Smooth muscle cell of the umbilical artery (primary cell): ENCODE results near the gene SLC2A6. TPM values are rescaled to one million over a fixed set of nuclear protein-coding genes. Genes with fewer than 3 reads are reported as not detected.

Experiments
- total RNA-seq: library from RNA; depleted of rRNA; stranded (reverse); fragments of >200 nt; gene quantifications from 2 replicates; pipeline ENCODE4 v1.2.3, GENCODE V29; 2014

SLC2A6 gene, protein sequence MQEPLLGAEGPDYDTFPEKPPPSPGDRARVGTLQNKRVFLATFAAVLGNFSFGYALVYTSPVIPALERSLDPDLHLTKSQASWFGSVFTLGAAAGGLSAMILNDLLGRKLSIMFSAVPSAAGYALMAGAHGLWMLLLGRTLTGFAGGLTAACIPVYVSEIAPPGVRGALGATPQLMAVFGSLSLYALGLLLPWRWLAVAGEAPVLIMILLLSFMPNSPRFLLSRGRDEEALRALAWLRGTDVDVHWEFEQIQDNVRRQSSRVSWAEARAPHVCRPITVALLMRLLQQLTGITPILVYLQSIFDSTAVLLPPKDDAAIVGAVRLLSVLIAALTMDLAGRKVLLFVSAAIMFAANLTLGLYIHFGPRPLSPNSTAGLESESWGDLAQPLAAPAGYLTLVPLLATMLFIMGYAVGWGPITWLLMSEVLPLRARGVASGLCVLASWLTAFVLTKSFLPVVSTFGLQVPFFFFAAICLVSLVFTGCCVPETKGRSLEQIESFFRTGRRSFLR
- total RNA-seq, result 33.1 and 38.3 TPM in 2 replicates

DNA sequence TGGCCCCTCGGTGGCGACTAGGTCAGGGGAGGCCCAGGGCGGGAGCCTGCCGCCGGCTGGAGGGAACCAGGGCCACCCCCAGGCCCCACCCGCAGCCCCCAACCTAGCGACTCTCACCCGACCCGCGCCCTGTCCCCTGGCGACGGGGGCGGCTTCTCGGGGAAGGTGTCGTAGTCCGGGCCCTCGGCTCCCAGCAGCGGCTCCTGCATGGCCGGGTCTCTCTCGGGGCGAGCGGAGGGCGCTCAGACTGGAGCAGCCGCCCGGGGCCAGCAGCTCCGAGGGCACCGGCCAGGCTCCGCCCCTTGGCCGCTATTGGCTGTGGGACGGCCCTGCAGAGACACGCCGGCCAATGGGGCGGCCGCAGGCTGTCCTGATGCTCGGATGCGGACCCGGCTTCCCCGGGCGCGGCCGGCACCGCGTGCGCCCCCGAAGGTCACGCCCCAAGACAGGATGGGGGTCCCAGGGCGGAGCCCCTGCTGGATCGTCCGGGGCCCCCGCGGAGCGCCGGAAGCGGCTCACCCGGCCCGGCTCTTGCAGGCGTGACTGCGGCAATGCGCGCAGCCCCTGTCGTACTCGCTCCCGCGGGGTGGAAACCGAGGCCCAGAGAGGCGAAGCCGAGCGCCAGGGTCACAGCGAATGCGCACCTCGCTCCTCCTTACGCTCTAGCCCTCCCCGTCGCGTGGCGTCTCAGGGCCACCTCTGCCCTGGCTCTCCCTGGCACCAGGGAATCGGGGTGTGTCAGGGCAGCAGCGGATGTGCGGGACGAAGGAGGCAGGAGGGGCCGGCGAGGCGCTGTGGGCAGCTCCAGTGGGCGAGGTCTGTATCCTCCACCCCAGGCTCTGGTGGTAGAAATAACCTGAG lies at the start of gene SLC2A6:
Gene SLC2A6, minus strand, starts transcription at position 249 of the 861 bp plus-strand sequence. Its CDS starts 40 bp downstream, at position 209.

DNA sequence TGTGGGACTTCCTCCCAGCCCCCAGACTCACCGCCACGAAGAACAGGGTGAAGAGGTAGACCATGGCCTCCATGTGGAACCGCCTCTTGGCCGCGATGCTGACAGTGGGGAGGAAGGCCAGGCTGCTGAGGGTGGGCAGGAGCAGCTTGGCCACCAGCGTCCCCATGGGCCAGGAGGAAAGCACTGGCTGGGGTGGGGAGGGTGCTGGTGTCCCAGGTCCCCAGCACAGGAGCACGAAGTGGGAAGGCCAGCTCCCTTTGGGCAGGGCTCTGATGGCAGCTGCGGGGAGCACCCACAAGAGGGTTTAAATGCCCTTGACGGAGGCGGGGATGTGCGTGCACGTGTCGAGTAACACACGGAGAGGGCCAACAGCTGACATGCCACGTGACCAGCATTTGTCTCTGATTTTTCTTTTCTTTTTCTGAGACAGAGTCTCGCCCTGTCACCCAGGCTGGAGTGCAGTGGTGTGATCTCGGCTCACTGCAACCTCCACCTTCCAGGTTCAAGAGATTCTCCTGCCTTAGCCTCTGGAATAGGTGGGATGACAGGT lies 45.9 kb upstream of the SLC2A6 start, which contains the start of gene MYMK:
Gene MYMK, minus strand, starts transcription at position 281 of the 550 bp plus-strand sequence. Its CDS starts 115 bp downstream, at position 166.

DNA sequence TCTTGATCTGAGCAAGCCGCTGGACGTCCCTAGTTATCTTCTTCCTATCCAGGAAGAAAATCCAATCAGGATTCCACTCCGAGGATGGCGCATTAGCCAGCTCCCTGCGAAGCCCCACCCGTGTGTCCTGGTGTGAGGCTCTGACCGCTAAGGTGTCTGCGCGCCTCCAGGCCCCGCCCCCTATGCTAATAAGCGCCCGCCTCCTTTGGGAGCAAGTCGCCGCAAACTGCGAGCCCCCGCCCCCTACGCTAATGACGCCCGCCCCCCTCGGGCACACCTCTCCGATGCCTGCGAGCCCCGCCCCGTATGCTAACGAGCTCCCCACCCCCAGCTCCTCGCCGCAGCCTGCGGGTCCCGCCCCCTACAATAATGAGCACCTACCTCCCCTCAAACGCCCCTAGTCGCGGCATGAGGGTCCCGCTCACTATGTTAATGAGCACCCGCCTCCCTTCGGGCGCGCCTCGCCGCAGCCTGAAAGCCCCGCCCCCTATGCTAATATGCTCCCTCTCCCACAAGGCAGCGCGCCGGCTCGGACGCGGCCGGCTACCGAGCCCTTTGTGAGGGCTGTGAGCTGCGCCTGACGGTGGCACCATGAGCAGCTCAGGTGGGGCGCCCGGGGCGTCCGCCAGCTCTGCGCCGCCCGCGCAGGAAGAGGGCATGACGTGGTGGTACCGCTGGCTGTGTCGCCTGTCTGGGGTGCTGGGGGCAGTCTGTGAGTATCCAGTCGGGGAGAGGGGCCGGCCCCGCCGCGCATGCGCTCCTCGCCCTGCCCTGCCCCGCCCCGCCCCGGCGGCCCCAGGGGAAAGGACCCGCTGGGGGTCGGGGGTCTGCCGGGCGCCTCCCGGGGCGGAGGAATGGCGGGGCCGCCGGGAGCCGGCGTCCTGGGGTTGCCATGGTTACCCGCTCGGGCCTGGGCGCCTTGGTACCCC lies 19.2 kb downstream of the SLC2A6 start, which contains the start of gene CACFD1:
Gene CACFD1, plus strand, starts transcription at position 503 of the 929 bp plus-strand sequence. Its CDS starts 89 bp downstream, at position 592.

DNA sequence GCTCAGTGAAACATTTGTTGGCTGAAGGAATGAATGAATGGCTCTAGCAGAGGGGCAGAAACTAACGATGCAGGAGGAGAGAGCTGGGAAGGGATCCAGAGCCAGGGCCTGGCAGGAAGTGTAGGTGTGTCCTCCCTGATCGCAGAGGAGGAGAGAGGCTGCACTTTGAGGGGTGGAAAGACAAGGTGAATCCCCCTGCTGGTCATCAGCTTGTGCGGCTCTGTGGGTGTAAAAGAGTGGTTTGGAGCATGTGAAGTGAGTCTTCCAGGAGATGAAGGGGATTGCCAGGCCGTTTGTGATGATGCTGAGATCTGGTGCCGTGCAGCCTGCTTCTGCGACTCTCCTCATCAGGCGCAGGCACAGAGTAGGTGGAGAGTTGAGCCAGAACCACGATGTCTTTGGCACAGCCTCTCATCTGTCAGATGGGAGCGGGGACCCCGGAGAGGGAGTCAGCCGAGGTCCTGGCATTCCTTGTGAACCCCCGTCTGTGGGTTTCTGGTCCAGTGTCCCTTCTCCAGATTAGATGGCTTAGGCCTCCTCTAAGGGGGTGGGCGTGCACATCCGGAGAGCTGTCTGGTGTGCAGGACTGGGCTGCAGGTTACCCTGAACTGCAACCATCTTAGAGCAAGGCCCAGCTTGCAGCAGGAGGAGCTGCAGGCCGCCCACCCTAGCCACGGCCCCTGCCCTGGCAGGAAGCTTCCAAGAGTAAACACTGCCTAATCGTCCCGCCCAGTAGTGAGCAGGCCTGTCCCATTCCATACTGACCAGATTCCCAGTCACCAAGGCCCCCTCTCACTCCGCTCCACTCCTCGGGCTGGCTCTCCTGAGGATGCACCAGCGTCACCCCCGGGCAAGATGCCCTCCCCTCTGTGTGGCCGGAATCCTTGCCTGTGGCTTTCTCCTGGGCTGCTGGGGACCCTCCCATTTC lies 57.0 kb downstream of the SLC2A6 start, which contains the start of gene ADAMTS13:
Gene ADAMTS13, plus strand, starts transcription at position 753 of the 928 bp plus-strand sequence. Its CDS starts 77 bp downstream, at position 830.

Other genes with a start within 250 kb of the SLC2A6 start
- gene ABO, start 203.9 kb downstream of the SLC2A6 start, total RNA-seq, result not detected in 2 replicates
- 9.2 and 15.6 TPM in 2 replicates for gene SURF6, start 142.9 kb downstream of the SLC2A6 start, total RNA-seq
- 15.1 and 24.0 TPM in 2 replicates for gene MED22, start 131.0 kb downstream of the SLC2A6 start, total RNA-seq
- gene RPL7A, start 130.9 kb downstream of the SLC2A6 start, total RNA-seq, result 1,358 and 2,141 TPM in 2 replicates
- gene SURF1, start 122.6 kb downstream of the SLC2A6 start, total RNA-seq, result 14.6 and 24.9 TPM in 2 replicates
- 8.9 and 11.0 TPM in 2 replicates for gene SURF2, start 122.5 kb downstream of the SLC2A6 start, total RNA-seq
- gene SURF4, start 103.0 kb downstream of the SLC2A6 start, total RNA-seq, result 608 and 665 TPM in 2 replicates
- 0.28 and 0.59 TPM in 2 replicates for gene STKLD1, start 102.7 kb downstream of the SLC2A6 start, total RNA-seq
- gene REXO4, start 61.1 kb downstream of the SLC2A6 start, total RNA-seq, result 11.3 and 18.9 TPM in 2 replicates
- gene ADAMTS13, start 56.7 kb downstream of the SLC2A6 start, total RNA-seq, result 1.8 and 2.8 TPM in 2 replicates
- gene CACFD1, start 19.1 kb downstream of the SLC2A6 start, total RNA-seq, result 7.6 and 10.4 TPM in 2 replicates
- not detected in 2 replicates for gene MYMK, start 45.9 kb upstream of the SLC2A6 start, total RNA-seq
- 0.83 and 4.8 TPM in 2 replicates for gene ADAMTSL2, start 55.6 kb upstream of the SLC2A6 start, total RNA-seq
- gene FAM163B, start 130.3 kb upstream of the SLC2A6 start, total RNA-seq, result 0.30 TPM in 1 of 2 replicates, not detected in the other
- gene DBH, start 157.3 kb upstream of the SLC2A6 start, total RNA-seq, result not detected in 2 replicates